Ecto neural progenitor cell (in vitro differentiated cells): ENCODE data around the gene GPSM1.

Experiments
- DNase-seq: peaks from one replicate; pipeline ENCODE4 v3.0.0-alpha.2; 2018; ENCODE audit warnings: low spot score

GPSM1 gene

GRCh38 chr9:136332482-136332983, 5.2 kb downstream of the GPSM1 start:
- DNase-seq: no peak

DNA sequence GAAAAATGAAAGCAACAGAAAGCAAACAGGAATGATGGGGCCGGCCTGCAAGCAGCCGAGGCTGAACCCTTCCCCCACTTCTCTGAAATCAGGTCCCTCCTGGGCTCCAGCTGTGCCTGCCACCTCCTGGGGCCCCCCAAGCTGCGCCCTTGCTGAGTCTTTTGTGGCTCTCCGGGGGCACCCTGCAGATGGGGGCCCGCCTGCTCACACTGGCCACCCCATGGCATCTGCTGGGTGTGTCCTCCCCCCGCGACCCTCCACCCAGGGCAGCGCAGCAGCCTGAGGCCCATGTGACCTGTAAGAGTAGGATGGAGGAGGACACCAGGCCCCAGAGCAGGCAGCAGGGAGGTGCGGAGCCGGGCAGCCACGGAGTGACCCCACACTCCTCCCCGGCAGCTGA, 5.7 kb downstream of the GPSM1 start:
- no peak for DNase-seq

GRCh38 chr9:136333486-136333885, 6.1 kb downstream of the GPSM1 start:
- no peak for DNase-seq

GRCh38 chr9:136334541-136334940, 7.2 kb downstream of the GPSM1 start:
- DNase-seq: no peak

DNA sequence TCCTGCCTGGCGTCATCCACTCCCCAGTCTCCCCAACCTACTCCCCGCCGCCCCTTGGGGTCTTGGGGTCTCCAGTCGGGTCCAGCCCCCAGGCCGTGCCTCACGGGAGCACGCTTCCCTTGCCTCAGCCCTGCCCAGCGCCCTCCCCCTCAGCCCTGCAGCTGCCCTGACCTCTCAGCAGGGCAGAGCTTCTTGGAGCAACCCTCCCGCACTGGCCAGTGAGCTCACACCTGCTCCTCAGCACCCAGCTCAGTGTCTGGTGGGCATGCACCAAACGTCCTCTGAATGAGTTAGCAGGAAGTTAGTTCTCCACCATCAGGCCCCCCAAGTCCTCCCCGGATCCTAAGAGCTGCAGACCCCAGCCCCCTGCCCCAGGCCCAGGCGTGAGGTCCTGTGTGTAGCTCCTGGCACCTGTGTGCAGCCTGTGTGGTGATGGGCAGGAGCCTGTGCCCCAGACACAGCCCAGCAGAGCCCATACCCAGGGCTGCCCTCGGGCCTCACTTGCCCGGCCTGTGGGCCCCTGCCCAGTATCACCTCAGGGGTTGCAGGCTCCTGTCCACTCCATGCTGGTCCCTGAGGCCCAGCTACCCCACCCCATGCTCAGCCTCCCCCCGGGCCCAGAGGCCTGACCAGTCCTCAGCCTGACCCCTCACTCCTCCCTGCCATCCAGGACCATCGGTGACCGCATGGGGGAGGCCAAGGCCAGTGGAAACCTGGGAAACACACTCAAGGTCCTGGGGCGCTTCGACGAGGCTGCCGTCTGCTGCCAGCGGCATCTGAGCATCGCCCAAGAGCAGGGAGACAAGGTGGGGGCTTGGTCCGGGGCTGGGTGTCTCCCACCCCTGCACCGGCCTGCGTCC, 8.2 kb downstream of the GPSM1 start:
- no peak for DNase-seq

- DNase-seq: no peak
Observed at GRCh38 chr9:136336156-136336870, 9.0 kb downstream of the GPSM1 start.

DNA sequence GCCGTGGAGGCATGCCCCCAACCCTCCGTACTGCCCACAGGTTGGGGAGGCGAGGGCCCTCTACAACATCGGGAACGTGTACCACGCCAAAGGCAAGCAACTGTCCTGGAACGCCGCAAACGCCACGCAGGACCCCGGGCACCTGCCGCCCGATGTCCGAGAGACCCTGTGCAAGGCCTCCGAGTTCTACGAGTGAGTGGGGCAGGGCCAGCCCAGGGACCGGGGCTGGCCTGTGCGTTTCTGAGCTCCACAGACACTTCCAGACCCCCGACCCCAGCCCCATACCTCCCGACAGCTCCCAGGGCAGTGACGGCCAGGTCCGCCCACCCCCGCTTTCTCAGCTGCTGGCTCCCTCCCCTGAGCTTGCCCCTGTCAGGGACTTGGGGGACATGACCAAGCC, 9.5 kb downstream of the GPSM1 start:
- no peak for DNase-seq

DNA sequence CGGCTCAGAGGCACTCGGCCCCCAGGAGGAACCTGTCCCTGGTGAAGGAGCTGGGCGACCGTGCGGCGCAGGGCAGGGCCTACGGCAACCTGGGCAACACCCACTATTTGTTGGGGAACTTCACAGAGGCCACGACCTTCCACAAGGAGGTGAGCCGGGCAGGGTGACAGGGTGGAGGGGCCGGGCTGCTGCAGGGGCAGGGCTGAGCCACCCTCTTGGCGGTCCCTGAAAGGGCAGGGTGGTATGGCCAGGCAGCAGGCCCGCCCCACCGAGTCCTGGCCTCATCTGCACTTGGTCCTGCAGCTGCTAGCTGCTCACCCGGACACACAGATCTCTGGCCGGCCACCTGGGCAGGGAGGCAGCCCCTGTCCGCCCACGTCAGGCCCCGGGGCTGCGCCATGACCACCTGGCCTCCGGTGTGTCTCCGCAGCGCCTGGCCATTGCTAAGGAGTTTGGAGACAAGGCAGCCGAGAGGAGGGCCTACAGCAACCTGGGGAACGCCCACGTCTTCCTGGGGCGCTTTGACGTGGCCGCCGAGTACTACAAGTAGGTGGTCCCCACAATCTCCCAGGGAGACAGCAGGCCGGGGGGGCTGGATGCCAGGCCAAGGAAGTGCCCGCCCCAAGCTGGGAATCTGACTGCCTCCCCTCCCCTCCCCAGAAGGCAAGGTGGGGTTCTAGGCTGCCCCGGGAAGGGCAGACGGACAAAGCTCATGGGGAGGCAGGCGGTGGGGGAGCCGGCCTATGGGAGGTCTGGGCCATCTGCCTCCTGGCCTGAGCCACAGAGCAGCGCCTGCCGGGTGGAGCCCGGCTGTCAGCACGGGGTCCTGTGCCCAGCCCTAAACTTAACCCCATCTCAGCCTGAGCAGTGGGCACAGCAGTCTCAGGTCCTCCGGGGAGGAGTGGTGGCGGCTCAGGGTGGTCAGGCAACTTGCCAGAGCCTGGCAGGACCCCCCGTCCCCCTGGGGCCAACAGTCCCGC, 10.4 kb downstream of the GPSM1 start:
- no peak for DNase-seq

- DNase-seq: no peak
Observed at GRCh38 chr9:136338511-136338910, 11.2 kb downstream of the GPSM1 start.

GRCh38 chr9:136339173-136339957, 12.0 kb downstream of the GPSM1 start:
- peak; percentile 87 for DNase-seq

- DNase-seq: no peak
Observed at GRCh38 chr9:136339958-136340310, 12.6 kb downstream of the GPSM1 start.

DNA sequence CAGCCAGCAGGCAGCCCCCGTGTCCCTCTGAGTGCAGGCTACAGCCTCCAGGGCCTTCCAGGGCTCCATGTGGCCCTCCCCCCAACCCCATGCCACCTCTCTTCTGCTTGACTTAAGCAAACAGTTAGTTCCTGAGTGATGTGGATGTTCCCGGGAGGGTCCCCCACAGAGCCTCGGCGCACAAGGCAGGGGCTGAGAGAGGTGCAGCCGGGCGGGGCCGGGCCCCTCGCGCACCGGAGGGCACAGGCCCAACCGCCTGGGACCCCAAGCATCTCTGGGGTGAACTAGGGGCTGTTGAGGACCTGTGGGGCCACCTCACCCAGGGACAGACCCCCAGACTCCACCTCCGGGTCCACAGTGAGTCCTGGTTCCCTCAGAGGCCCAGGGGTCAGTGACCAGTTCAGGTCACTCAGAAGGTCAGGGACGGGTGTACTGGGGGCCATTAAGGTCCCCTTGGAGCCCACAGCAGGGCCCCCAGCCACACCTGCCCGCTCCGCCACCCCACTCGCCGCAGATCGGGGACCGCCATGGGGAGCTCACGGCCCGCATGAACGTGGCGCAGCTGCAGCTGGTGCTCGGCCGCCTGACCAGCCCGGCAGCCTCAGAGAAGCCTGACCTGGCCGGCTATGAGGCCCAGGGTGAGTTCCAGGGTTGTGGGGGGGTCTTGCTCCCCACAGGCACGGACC, 13.2 kb downstream of the GPSM1 start:
- DNase-seq: no peak

GRCh38 chr9:136341042-136341655, 13.8 kb downstream of the GPSM1 start:
- DNase-seq: no peak

DNA sequence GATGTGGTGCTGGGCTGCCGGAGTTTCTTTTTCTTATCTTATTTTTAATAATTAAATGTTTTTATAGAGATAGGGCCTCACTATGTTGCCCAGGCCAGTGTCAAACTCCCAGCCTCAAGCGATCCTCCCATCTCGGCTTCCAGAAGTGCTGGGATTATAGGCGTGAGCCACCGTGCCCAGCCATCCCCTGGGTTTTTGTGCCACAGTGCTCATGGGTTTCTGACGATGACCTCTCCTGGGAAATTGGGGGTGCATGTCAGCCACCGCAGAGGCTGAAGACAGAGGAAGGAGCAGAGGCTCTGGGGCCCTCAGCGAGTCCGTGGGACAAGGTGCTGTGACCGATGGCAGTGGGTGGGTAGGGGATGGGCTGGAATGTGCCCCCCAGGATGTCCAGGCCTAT, 14.4 kb downstream of the GPSM1 start:
- DNase-seq: no peak

GRCh38 chr9:136342181-136343120, 15.1 kb downstream of the GPSM1 start:
- DNase-seq: peak; percentile 97

DNA sequence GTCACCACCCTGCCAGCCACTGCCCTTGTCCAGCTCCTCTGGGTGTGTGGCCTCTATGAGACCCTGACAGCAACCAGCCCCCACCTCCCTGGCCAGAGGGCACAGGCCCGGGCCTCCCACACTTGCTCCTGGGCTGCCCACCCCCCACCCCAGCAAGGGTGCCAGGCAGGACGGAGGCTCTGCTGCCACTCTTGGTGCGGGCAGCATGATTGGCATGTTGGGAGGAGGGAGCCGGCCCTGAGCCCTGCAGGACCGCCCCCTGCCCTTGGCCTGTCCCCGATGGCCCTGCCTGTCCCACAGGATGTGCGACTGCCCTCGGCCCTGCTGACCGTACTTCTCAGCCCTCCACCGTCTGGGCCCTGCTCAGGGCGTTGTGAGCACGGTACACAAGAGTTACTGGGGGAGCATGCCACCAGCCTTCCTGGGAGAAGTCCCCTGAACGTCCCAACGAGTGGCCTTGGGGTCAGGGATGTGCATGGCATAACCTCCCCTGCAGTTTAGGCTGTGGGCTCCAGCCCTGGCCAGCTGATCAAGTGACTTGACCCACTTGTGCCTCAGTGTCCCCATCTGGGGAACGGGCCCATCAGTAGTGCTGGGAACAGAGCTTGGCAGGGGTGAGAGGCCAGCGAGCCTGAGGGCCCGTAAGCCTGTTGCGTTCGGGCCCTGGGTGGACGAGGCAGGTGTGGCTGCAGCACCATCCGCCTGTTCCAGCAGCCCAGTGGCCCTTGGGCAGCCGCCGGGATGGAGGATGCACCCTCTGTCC, 16.0 kb downstream of the GPSM1 start:
- DNase-seq: no peak

- no peak for DNase-seq
Observed at GRCh38 chr9:136343884-136344269, 16.5 kb downstream of the GPSM1 start.

DNA sequence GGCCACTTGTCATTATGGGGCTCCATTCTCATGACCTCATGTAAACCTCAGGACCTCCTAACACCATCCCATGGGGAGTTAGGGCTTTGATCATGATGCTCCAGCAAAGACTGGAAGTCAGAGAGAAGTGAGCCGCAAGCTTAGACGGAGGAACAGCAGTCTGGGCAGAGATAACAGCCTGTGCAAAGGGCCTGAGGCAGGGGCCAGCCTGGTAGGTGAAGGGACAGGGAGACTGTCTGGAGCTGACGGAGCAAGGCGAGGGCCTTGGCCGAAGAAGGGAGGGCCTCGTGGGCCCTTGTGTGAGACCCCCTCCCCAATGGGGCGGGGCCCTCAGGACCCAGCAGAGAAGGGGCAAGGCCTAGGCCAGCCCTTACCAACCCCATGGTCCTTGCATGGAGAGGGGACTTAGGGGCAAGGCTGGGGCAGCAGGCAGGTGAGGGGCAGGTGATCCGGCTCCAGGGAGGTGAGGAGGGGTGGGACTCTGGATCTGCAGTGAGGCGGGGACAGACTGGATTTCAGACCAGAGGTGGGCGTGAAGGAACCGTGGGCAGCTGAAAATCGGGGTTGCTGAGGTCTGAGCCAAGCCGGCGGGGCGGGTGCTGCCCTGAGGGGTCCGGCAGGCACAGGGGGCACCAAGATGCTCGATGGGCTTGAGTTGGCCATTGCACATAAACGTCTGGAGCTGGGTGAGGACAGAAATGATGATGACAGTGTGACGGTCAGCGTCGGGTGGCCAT, 17.4 kb downstream of the GPSM1 start:
- no peak for DNase-seq
